ENCODE results near the gene SMAP1.

The SMAP1 gene

DNA sequence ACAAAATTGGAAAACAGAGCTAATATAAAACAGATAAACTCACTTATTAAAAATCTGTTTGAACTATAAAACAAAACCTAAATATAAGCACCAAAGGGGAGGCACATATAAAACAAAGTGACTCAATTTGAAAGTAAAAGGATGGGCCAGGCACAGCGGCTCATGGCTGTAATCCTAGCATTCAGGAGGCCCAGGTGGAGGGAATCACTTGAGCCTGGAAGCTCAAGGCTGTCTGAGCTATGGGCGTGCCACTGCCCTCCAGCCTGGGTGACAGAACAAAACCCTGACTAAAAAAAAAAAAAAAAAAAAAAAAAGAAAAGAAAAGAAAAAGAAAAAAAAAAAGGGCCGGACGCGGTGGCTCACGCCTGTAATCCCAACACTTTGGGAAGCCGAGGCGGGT, 31.1 kb upstream of the SMAP1 start:
- no peak overlapping the region for H3K27ac ChIP-seq
- no peak for TF ChIP-seq ZFX (IDR thresholded peaks at IDR 0.05; ENCODE audit: borderline replicate concordance)
- TF ChIP-seq, protein P1, sequence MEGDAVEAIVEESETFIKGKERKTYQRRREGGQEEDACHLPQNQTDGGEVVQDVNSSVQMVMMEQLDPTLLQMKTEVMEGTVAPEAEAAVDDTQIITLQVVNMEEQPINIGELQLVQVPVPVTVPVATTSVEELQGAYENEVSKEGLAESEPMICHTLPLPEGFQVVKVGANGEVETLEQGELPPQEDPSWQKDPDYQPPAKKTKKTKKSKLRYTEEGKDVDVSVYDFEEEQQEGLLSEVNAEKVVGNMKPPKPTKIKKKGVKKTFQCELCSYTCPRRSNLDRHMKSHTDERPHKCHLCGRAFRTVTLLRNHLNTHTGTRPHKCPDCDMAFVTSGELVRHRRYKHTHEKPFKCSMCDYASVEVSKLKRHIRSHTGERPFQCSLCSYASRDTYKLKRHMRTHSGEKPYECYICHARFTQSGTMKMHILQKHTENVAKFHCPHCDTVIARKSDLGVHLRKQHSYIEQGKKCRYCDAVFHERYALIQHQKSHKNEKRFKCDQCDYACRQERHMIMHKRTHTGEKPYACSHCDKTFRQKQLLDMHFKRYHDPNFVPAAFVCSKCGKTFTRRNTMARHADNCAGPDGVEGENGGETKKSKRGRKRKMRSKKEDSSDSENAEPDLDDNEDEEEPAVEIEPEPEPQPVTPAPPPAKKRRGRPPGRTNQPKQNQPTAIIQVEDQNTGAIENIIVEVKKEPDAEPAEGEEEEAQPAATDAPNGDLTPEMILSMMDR (IDR thresholded peaks at IDR 0.05), result no peak

DNA sequence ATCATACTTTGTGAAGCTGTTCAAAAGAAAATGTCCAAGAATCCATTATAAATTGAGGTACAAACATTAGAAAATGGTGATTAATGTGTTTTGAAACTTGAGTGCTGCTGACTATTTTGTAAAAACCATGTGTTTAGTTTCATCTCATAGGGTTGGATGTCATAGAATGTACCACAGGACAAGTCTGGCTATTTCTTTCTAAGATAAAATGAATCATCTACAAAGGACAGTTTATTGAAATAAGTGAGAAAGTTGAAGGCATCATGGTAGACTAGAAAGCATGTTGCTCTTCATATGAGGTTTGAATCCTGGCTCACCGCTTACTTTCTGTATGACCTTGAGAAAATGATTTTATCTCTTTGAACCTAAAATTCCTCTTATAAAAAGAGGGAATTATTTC, 29.2 kb upstream of the SMAP1 start:
- TF ChIP-seq ZFX (IDR thresholded peaks at IDR 0.05; ENCODE audit: borderline replicate concordance), result no peak
- TF ChIP-seq, protein P1 (IDR thresholded peaks at IDR 0.05), result no peak

DNA sequence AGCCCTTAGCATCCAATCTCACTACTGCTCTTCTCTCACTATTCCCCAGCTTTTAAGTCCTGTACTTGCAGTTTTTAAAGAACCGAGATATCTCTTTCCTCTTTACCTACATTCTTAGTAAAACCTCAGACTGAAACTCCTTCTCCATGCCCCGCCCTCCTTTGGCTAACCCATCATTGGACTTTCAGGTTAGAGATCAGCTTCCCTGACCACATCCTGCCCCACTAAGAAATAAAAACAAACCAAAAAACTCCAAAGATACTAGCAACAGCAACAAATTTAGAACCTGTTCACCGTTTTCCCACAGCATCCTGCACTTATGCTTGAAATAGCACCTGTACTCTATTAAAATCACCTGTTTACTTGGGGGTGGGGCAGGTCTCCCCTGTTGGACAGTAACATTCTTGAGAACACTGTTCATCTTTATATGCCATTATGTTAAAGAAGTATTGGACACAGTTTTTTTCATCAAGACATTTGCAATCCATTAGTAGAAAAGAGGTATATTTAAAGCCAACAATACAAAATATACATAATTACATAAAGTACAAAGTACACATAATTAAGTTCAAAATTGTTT, 16.3 kb upstream of the SMAP1 start:
- TF ChIP-seq, protein P1 (IDR thresholded peaks at IDR 0.05), result no peak
- no peak for TF ChIP-seq ZFX (IDR thresholded peaks at IDR 0.05; ENCODE audit: borderline replicate concordance)
- no peak overlapping the region for H3K27ac ChIP-seq

More for the DNA sequence above, 29.2 kb upstream of the SMAP1 start:
- no peak overlapping the region for H3K27ac ChIP-seq

DNA sequence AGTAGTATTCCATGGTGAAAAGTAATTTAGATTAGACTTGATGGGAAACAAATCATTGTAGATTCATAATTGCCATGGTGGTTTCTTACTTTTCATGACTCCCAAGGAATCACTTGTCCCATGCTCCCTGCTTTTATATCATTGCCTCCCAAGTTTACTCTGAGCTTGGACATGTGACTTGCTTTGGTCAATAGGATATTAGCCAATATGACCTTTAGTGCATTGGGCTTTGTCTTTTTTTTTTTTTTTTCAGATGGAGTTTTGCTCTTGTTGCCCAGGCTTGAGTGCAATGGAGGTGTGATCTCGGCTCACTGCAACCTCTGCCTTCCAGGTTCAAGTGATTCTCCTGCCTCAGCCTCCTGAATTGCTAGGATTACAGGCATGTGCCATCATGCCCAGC, 15.5 kb upstream of the SMAP1 start:
- H3K27ac ChIP-seq, result no peak overlapping the region
- no peak for TF ChIP-seq ZFX (IDR thresholded peaks at IDR 0.05; ENCODE audit: borderline replicate concordance)
- TF ChIP-seq, protein P1 (IDR thresholded peaks at IDR 0.05), result no peak

DNA sequence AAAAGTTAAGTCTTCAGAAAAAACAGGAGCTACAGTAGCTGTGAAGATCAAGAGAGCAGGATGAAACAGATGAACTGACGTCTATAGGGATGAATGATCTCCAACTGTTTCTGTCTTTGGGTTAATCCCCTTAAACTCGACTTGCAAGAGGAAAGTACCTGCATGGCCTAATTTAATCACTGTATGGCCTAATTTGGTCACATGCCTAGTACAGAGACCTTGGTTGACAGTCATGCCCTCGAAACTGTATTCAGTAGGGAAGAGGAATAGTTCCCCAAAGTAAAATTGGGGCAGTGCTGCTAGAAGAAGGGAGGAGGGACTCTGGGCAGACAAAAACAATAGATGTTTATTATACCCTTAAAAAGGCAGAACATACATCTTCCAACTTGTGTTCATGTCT, 10.0 kb upstream of the SMAP1 start:
- no peak for TF ChIP-seq ZFX (IDR thresholded peaks at IDR 0.05; ENCODE audit: borderline replicate concordance)
- TF ChIP-seq, protein P1 (IDR thresholded peaks at IDR 0.05), result no peak
- no peak overlapping the region for H3K27ac ChIP-seq

DNA sequence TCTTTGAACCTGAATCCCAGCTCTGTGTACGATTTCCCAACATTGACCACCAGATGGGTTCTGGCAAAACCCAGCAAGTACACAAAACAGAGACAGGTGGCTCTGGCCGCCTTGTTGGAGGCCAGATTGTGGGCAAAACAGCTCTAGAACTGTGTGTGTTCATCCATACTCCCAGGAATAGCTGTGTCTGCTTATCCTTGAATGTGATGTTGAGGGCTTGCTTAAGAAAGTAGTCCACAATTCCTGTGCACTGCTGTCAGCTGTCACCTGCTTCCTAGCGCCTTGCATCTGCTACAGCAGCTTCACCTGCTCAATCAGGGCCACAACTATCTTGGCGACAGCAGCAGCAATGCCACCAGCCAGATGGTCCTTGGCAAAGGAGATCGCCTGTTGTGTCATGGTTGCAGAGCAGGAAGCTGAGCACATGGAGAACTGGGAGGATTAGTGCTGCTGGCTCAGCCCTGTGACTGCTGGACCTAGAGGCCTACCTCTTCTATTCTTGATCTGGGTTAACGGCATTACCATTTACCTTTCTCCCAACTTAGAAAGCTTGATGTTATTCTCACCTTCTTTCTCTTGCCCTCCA, 3.7 kb upstream of the SMAP1 start:
- TF ChIP-seq, protein P1 (IDR thresholded peaks at IDR 0.05), result no peak
- TF ChIP-seq ZFX (IDR thresholded peaks at IDR 0.05; ENCODE audit: borderline replicate concordance), result no peak
- H3K27ac ChIP-seq, result no peak overlapping the region

DNA sequence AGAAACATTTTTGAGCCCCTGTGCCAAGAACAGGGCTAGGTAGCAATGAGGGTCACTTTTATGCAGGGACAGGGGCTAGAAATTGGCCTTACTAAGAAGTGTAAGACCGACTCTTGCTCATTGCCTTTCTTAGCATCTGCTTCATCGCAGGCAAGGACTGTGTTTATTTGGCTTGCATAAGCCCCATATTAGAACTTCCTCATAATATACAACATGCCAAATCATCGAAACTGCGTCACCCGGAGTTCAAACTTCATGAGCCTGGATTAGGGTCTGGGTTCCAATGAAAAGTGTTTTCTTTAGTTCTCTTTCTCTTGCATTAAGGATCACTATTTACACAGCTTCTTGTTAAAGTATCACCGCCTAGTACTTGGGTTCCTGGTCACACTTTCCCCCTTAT, 977 bp upstream of the SMAP1 start:
- H3K27ac ChIP-seq, result peak overlapping the region; percentile 95; the same call in 1 of the 2 replicates
- TF ChIP-seq, protein P1 (IDR thresholded peaks at IDR 0.05), result no peak
- no peak for TF ChIP-seq ZFX (IDR thresholded peaks at IDR 0.05; ENCODE audit: borderline replicate concordance)
